Stomach smooth muscle (tissue), 2 donors: ENCODE measurements around the gene EPB41L4B.

Experiments used
- H3K27ac ChIP-seq: one replicate; pipeline ENCODE4 v1.7.0; 2013; ENCODE audit warnings: mild to moderate bottlenecking, low read length, inconsistent platforms
- H3K27me3 ChIP-seq, 2 donors: one replicate each; pipeline ENCODE4 v1.7.0; 2013; ENCODE audit warnings: low read length in 2 of 2; ENCODE audit not compliant: insufficient read depth in 2 of 2, control insufficient read depth in 1 of 2
- H3K36me3 ChIP-seq, 2 donors: one replicate each; pipeline ENCODE4 v1.7.0; 2013; ENCODE audit warnings: low read length in 2 of 2; ENCODE audit not compliant: control insufficient read depth in 2 of 2, insufficient read depth in 2 of 2
- H3K4me1 ChIP-seq: one replicate; pipeline ENCODE4 v1.7.0; 2013; ENCODE audit warnings: low read length; ENCODE audit not compliant: control insufficient read depth, insufficient read depth
- H3K4me3 ChIP-seq, 2 donors: one replicate each; pipeline ENCODE4 v1.7.0; 2013; ENCODE audit warnings: low read length in 2 of 2
- H3K9ac ChIP-seq, 2 donors: one replicate each; pipeline ENCODE4 v1.7.0; 2013; ENCODE audit warnings: low read length in 2 of 2, mild to moderate bottlenecking in 1 of 2
- H3K9me3 ChIP-seq, 2 donors: one replicate each; pipeline ENCODE4 v1.7.0; 2013; ENCODE audit warnings: low read length in 2 of 2; ENCODE audit not compliant: control insufficient read depth in 2 of 2
- donor health status: healthy.
- donor health status: Pancreatic carcinoma.

The EPB41L4B gene

DNA sequence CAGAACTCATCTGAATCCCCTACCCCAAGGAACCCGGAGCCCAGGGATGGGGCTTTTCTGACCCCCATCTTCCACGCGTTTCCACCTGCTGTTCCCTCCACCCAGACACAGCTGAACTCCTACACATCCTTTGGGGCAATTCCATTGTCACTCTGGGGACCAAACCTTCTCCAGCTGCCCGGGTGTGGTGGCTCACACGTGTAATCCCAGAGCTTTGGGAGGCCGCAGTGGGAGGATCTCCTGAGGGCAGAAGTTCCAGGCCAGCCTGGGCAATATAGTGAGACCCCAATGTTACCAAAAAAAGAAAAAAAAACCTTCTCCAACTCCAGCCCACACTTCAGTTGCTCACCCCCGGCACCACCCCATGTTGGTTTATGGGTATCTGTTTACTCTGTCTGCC is 8.1 kb downstream of the EPB41L4B start:
- H3K27ac ChIP-seq = no peak overlapping the region
- no peaks in the 10 kb centered on the region for H3K36me3 ChIP-seq
- H3K4me1 ChIP-seq = no peaks in the 10 kb centered on the region
- no peak overlapping the region for H3K9ac ChIP-seq
- peaks cover 3 to 7% of the 10 kb centered on the region in 2 donors for H3K27me3 ChIP-seq
- no peaks in the 10 kb centered on the region for H3K9me3 ChIP-seq
- no peak overlapping the region for H3K4me3 ChIP-seq

GRCh38 chr9:109311731-109312130 is 9.1 kb downstream of the EPB41L4B start:
- Histone ChIP-seq H3K27me3 (peaks cover 0 to 3% of the 10 kb centered on the region in 2 donors), H3K9me3 (no peaks in the 10 kb centered on the region), H3K4me3 (no peak overlapping the region), H3K36me3 (no peaks in the 10 kb centered on the region), H3K27ac (no peak overlapping the region), H3K4me1 (no peaks in the 10 kb centered on the region), H3K9ac (no peak overlapping the region)

GRCh38 chr9:109311286-109311685 is 9.6 kb downstream of the EPB41L4B start:
- H3K27me3 ChIP-seq = peaks cover 0 to 1% of the 10 kb centered on the region in 2 donors
- H3K36me3 ChIP-seq = no peaks in the 10 kb centered on the region
- no peak overlapping the region for H3K9ac ChIP-seq
- no peak overlapping the region for H3K4me3 ChIP-seq
- H3K9me3 ChIP-seq = no peaks in the 10 kb centered on the region
- no peaks in the 10 kb centered on the region for H3K4me1 ChIP-seq
- H3K27ac ChIP-seq = no peak overlapping the region

DNA sequence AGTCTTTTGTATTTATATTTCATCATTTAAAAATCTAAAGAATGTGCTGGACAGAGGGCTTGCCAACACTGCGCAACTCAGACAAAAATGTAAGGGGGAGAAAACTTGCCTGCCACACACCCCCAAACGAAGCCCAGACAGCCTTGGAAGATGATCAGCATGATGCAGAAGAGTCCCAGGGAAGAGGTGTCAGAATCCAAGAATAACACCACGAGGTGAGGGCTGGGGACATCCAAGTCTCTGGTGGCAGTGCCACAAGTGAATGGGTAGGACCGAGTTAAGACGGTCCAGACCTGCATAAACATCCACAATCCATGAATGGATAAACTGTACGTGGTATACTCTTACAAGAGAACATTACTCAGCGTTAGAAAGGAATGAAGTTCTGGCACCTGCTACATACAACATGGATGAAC is 10.4 kb downstream of the EPB41L4B start:
- no peak overlapping the region for H3K27ac ChIP-seq
- H3K36me3 ChIP-seq = no peaks in the 10 kb centered on the region
- no peaks in the 10 kb centered on the region for H3K4me1 ChIP-seq
- no peaks in the 10 kb centered on the region for H3K9me3 ChIP-seq
- H3K9ac ChIP-seq = no peak overlapping the region
- no peaks in the 10 kb centered on the region for H3K27me3 ChIP-seq
- no peak overlapping the region for H3K4me3 ChIP-seq

DNA sequence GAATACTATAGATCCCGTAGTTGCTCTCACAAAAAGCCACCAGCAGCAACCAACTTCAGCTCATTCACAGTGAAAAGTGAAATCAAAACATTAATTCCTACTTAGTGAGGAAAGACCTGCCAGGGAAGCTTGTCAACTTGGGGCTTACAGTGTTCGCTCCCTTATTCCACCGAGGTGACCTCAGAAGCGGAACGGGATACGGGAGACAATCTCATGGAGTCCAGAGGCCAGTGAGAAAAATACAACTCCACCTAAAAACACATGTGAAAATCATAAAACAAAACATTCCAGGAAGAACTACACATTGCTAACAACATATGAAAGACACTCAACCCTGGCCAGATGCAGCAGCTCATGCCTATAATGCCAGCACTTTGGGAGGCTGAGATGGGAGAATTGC is 11.6 kb downstream of the EPB41L4B start:
- Histone ChIP-seq H3K36me3 (no peaks in the 10 kb centered on the region), H3K9ac (no peak overlapping the region), H3K4me3 (no peak overlapping the region), H3K9me3 (no peaks in the 10 kb centered on the region), H3K27me3 (no peaks in the 10 kb centered on the region), H3K4me1 (no peaks in the 10 kb centered on the region), H3K27ac (no peak overlapping the region)

DNA sequence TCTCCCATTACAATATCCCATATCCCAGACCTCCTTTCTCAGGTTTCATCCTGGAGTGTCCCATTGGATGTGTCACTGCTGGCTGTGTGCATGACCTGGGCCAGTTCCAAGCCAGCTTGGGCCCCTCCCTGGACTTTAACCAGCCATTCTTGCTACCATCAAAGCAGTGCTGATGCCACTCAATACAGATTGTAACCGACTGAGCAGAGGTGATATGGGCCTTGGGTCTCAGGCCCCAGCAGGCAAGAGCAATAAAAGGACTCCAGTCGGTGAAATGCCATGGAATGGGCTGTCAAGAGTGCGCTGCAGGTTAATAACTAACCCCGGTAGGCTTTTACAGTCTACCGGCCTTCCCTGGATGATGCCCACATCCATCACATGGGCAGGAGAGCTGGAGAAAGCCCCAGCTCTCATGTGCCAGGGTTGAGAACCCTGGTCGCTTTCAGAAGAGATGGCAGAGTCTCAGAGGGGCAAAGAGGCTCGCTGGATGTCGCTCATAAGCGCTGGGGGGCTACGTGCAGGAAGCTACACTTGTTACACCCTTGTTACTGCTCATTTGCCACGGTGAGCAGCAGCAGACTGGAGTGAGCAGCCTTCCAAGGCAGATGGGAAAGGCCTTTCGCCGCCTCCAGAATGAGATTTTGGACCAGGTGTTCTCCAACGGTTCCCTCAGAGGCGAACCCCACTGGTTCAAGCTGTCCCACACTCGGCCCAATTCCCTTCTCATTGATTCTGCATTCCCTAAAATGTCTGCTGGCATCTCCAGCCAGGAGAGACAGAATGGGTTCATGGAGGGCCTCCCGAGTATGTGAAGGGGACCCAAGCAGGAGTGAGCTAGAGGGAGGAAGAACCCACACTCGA is 13.2 kb downstream of the EPB41L4B start:
- no peak overlapping the region for H3K27ac ChIP-seq
- no peak overlapping the region for H3K9ac ChIP-seq
- H3K36me3 ChIP-seq = no peaks in the 10 kb centered on the region
- H3K9me3 ChIP-seq = no peaks in the 10 kb centered on the region
- no peaks in the 10 kb centered on the region for H3K27me3 ChIP-seq
- H3K4me3 ChIP-seq = no peak overlapping the region
- H3K4me1 ChIP-seq = no peaks in the 10 kb centered on the region

GRCh38 chr9:109305801-109306200 is 15.1 kb downstream of the EPB41L4B start:
- H3K9ac ChIP-seq = no peak overlapping the region
- no peak overlapping the region for H3K4me3 ChIP-seq
- H3K4me1 ChIP-seq = no peaks in the 10 kb centered on the region
- no peaks in the 10 kb centered on the region for H3K9me3 ChIP-seq
- H3K36me3 ChIP-seq = no peaks in the 10 kb centered on the region
- H3K27ac ChIP-seq = no peak overlapping the region
- no peaks in the 10 kb centered on the region for H3K27me3 ChIP-seq

DNA sequence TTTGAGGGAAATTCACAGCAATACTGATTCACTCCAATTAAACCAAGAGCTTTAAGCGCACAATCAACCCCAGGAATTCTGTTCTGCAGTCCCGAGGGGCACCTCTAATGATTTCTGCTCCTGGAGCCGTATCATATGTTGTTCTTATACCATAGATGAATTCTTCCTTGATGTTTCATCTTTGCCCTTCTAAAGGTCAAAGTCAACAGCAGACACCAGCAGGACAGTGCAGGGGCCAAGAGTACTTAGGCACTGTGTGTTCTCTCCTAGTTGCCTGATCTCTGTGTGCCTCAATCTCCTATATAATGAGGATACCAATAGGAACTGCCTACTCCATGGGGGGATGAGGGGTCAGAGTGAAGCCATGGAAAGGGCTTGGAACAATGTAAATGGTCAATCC is 16.5 kb downstream of the EPB41L4B start:
- no peaks in the 10 kb centered on the region for H3K9me3 ChIP-seq
- no peak overlapping the region for H3K4me3 ChIP-seq
- H3K27me3 ChIP-seq = no peaks in the 10 kb centered on the region
- H3K36me3 ChIP-seq = no peaks in the 10 kb centered on the region
- H3K9ac ChIP-seq = no peak overlapping the region
- no peaks in the 10 kb centered on the region for H3K4me1 ChIP-seq
- H3K27ac ChIP-seq = no peak overlapping the region

DNA sequence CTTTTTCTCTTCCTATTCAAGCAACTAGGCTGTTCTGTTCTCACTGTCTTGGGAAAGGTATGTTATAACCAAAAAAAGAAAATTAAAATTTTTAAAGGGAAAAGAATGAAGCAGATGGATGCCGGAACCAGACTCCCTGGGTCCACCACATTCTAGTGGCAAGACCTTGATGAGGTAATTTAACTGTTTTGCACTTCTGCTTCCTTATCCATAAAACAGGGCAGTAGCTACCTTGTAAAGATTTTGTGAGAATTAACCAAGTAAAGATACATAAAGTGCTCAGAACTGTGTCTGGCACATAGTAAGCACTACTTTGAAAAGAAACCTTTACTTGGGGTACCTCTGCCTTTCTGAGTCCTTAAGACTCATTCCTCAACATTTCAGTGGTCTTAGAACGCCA is 17.0 kb downstream of the EPB41L4B start:
- H3K27ac ChIP-seq = no peak overlapping the region
- H3K36me3 ChIP-seq = no peaks in the 10 kb centered on the region
- no peaks in the 10 kb centered on the region for H3K9me3 ChIP-seq
- H3K9ac ChIP-seq = no peak overlapping the region
- H3K4me1 ChIP-seq = no peaks in the 10 kb centered on the region
- no peaks in the 10 kb centered on the region for H3K27me3 ChIP-seq
- H3K4me3 ChIP-seq = no peak overlapping the region

DNA sequence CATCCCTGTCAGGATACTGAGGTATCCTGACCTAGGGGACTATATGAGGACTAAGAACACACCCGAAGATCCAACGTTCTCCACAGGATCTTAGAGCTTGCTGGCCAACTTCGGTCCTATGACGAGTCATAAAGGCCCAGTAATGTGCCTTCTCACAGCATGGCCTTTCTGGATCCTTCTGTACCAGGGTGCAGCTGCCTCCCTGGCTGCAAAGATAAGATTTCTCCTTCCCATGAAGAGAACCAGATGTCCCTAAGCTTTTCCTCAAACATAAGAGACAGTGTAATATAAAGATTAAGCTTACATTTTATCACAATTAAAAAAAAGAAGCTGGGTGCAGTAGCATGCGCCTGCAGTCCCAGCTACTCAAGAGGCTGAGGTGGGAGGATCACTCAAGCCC is 18.3 kb downstream of the EPB41L4B start:
- H3K9me3 ChIP-seq = no peaks in the 10 kb centered on the region
- H3K27ac ChIP-seq = no peak overlapping the region
- H3K36me3 ChIP-seq = no peaks in the 10 kb centered on the region
- H3K4me3 ChIP-seq = no peak overlapping the region
- H3K4me1 ChIP-seq = no peaks in the 10 kb centered on the region
- no peaks in the 10 kb centered on the region for H3K27me3 ChIP-seq
- H3K9ac ChIP-seq = no peak overlapping the region

DNA sequence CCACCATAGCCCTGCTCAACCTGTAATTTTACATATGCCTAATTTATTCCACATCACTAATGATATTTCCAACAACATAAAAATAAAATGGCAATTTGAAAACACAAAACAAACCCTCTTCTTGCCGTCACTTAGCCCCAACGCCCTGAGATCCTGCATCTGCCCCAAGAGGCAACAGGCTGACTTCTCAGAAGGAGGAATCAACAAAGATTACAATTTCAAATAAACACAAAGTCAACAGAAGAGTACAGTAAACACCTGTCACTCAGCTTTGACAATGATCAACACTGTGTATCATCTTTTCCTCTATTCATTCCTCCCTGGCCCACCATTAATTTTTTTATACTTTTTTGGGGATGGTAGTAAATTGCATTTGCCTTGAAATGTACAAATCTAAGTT is 19.8 kb downstream of the EPB41L4B start:
- Histone ChIP-seq H3K27ac (no peak overlapping the region), H3K9ac (no peak overlapping the region), H3K4me3 (no peak overlapping the region), H3K27me3 (no peaks in the 10 kb centered on the region), H3K36me3 (no peaks in the 10 kb centered on the region), H3K9me3 (peaks cover 0 to 2% of the 10 kb centered on the region in 2 donors), H3K4me1 (no peaks in the 10 kb centered on the region)
